IPS-NIHi7 (cell line): Measurements from ENCODE around the gene KDM4C.
"Not testable (repeated sequence)": the region's sequence is repeated elsewhere in the genome, so short reads cannot be mapped to it uniquely, and the experiment has no call there.

Source experiments
- DNase-seq: peaks from one replicate; pipeline ENCODE4 v3.0.0; 2012; ENCODE audit warnings: mixed read lengths; ENCODE audit errors: extremely low spot score

Gene KDM4C

DNA sequence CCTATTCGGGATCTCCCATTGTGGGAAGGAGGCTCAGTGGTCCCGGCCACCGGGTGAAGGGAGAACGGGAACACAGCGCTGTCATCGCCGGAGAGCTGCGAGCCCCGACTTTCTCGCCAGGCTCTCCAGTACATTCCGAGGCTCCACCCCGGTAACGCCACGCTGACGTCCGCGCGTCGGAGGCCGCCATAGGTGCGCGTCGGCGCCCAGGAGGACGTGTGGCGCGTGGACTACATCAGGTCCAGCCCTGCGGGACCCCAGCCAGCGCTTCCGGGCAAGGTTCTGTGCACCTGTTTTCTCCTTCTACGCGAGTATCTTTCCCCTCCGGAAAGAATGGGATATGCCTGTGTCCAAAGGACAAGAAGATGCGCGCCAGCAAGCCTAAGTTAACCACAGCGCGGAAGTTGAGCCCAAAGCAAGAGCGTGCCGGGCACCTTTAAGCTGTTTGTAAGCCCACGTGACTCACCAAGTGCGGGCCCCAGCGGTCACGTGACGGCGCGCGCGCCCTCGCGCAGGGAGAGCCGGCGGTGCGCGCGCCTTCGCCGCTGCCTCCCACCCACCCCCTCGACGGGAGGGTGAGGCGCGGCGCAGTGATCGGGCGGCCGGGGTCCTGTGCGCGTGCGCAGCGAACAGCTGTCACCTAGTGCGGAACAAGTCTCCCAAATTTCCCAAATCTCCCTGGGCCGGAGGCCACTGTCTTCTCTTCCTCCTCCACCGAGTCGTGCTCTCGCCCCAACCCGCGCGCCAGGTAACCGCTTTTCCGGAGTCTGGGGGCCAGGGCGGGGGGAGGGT is at the start of gene KDM4C:
Gene KDM4C (plus strand): TSS at position 518 of the 792 bp plus-strand sequence. CDS start 35,016 bp downstream, outside the sequence.
- DNase-seq = peak; percentile 98

DNA sequence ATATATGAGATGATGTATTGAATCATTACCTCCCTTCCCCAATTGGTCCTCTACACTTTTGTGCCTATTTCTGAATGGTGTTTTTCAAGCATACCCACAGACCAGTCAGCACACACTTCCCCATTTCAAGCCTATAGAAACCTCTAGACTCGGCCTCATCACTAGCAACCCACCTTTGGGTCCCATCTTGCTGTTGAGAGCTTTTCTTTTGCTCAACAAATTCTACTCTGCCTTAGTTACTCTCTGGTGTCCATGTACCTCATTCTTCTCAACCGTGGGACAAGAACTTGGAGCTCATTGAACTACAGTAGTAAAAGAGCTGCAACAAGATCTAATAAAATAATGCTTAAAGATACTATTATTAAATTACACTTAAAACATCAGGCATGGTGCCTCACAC is 49.0 kb upstream of the KDM4C start:
- DNase-seq = no peak

DNA sequence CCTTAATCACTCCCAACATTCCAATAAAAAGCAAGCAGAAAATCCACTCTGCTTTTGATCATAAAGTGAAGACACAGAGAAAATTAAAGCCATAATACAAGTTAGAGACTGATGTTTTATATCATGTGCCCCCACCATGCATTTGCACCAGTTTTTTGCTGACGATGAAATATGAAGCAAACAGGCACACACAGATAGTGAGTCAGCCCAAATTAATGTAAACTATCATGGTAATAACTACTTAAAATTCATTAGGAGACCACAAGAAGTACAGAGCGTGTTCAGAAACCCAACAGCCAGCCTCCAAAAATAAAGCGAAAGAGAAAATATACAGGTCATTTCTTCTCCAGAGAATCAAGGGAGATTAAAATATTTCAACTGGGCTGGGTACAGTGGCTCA is 46.4 kb upstream of the KDM4C start:
- DNase-seq = no peak

DNA sequence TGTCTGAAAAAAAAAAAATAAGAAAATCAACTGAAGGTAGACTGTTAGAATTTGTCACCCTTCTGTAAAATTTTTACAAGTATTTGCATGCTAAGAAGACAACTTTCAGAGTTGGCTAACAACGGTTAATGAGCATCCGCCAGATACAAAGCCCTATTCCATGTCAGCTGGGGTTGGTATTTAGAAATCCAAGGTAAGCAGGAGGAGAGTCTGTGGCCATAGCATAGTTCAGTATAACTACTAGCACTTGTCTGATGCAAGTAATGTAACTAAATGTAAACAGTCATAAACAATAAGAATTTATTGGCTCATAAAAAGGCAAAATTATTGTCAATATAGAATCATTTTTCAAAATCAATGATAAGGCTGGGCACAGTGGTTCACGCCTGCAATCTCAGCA is 45.7 kb upstream of the KDM4C start:
- no peak for DNase-seq

DNA sequence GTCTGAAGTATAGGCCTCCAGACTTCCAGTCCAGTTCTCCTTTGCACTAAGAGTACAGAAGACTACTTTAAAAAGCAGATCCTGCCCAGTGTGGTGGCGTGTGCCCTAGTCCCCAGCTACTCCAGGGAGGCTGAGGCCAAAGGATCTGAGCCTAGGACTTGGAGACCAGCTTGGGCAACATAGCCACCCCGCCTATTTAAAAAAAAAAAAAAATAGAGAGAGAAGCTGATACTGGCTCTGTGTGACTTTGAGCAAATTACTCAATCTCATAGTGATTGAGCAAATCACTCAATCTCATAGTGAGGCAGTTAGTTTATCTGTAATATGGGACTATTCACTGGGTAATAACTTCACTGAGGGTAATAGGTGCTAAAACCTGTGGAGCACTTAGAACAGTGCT is 43.6 kb upstream of the KDM4C start:
- DNase-seq = no peak

DNA sequence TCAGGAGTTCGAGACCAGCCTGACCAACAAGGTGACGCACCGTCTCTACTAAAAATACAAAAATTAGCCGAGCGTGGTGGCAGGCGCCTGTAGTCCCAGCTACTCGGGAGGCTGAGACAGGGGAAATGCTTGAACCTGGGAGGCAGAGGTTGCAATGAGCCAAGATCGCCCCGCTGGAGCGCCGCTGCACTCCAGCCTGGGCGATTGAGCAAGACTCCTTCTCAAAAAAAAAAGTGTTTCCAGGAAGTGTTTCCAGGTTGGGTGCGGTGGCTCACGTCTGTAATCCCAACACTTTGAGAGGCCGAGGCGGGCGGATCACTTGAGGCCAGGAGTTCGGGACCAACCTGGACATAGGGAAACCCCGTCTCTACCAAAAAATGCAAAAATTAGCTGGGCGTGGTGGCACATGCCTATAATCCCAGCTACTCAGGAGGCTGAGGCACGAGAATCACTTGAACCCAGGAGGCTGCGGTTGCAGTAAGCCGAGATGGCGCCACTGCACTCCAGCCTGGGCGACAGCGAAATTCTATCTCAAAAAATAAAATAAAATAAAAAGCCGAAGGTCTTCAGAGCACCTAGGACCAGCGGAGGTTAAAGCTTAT is 42.5 kb upstream of the KDM4C start:
- not testable (repeated sequence) for DNase-seq

DNA sequence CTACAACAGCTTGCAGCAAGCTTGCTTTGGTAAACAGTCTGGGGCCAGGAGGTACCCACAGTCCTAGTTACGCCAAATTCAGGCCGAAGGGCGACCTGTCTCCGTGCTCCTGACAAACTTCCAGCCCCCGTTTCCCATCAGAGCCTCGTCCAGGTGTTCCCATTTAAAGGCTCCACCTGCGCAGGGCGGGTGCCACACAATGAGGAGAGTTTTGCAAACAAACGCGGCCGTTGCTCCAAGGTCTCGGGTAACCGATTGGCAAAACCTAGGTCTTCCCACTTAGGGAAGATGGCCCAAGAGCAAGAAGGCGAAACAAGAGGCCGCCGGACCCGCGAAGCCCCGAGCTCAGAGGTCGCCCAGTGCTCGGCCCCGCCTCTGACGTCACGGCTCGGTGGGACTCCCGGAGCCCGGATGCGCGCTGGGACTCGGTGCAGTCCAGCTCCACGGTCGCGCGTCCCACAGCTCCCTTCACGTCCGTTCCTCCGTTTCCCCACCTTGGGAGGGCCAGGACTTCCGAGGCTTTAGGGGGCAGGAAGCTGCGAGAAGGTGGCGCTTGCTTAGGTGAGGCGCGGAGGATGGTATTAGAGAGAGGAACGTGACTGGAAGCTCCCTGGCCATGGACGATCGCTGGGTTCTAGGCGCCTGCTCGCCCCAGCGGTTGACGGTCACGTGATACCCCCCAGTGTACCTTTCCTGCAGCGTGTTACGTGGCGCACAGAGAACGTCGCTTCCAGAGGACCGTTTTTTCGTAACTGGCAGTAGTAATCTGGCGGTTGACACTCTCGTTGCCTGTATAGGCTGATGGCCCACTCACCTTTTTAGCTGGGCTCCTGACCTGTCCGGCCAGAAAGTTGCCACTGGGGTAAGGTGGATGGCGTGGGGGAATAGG is 41.8 kb upstream of the KDM4C start:
- DNase-seq = peak; percentile 59

DNA sequence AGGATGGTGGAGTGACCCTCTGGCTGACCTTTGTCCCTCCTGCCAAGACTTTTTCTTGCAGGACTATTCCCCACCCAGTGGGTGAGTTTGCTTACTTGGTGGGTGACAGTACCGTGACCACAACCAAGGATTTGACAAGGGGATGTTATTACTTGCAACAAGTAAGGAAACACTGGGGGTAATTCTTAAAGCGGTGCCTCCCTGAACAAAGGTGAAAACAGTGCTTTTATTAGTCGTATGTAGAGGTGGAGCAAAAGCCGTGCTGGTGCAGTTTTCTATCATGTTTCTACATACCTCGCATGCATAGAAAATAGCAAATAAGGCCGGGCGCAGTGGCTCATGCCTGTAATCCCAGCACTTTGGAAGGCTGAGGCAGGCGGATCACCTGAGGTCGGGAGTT is 41.0 kb upstream of the KDM4C start:
- no peak for DNase-seq

DNA sequence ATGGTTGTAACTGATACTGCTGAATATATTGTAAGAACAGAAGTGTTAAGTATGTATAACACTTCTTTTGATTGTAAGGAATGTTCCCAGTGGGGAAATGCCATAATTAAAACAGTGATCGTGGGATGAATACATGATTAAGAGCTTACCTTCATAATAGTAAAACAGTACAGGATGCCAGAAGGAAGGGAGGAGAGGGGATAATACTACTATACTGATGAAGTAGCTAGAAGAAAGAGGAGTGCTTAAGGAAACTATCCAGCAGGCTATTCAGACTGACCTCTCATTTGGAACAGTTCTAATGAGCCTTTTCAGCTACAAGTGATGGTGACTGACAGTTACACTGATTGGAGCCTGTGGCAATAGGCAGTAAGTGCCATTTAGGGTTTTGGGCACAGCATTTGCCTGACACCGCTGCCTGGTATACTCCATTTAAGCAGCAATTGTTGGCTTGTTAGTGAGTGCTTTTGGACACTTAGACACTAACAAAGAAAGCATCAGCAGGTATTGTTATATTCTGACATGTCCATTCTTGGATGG is 33.8 kb upstream of the KDM4C start:
- DNase-seq = no peak

DNA sequence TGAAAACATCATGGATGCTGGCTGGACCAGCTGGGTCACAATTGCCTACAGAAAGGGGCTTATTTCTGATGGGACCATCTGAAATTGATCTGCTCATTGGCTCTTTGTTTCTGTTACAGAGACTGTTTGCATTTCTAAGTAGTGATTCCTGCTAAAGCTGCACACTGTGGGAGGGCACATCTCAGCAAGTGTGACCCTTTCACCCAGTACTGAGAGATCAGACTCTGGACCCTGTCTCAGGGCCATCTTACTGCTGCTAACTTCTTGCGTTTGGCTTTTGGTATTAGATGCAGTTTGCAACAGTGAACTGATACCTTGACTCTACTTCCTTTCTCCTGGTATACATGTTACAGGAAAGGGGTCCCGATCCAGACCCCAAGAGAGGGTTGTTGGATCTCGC is 24.5 kb upstream of the KDM4C start:
- no peak for DNase-seq

DNA sequence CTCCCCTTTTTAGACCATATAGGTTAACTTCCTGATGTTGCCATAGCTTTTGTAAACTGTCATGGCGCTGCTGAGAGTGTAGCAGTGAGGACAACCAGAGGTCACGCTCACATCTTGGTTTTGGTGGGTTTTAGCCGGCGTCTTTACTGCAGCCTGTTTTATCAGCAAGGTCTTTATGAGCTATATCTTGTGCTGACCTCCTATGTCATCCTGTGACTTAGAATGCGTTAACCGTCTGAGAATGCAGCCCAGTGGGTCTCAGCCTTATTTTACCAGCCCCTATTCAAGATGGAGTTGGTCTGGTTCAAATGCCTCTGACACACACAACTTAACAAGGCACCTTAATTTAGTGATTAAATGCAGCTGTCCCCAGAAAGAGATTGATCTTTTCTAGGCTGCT is 23.9 kb upstream of the KDM4C start:
- no peak for DNase-seq

DNA sequence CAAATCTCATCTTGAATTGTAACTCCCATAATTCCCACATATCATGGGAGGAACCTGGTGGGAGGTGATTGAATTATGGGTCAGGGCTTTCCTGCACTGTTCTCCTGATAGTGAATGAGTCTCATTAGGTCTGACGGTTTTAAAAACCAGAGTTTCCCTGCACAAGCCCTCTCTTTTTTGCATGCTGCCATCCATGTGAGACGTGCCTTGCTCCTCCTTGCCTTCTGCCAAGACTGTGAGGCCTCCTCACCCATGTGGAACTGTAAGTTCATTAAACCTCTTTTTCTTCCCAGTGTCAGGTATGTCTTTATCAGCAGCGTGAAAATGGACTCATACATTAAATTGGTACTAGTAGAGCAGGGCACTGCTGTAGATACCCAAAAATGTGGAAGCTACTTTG is 22.4 kb upstream of the KDM4C start:
- no peak for DNase-seq

DNA sequence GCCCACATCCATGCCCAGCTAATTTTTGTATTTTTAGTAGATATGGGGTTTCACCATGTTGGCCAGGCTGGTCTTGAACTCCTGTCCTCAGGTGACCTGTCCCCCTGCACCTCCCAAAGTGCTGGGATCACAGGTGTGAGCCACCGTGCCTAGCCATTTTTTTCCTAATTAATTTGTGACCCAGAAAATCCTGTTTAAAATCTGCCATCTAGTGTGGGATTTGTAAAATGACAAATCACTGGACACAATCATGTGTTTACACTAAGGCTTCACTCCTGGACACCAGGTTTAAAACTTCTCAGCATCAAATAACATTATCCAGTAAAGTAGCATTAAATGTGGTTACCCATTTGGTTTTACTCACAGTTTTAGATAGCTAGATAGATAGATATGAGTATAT is 18.6 kb upstream of the KDM4C start:
- DNase-seq = no peak

DNA sequence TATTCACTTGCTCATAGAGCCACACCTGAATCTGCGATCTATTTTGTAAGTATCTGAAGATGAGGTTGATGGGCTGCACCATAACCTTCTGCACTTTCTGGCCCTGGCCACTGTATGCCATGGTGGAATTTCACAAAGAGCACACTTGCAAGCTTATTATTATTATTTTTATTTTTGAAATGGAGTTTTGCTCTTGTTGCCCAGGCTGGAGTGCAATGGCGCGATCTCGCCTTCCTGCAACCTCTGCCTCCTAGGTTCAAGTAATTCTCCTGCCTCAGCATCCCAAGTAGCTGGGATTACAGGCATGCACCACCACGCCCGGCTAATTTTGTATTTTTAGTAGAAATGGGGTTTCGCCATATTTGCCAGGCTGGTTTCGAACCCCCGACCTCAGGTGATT is 8.9 kb upstream of the KDM4C start:
- DNase-seq = not testable (repeated sequence)

DNA sequence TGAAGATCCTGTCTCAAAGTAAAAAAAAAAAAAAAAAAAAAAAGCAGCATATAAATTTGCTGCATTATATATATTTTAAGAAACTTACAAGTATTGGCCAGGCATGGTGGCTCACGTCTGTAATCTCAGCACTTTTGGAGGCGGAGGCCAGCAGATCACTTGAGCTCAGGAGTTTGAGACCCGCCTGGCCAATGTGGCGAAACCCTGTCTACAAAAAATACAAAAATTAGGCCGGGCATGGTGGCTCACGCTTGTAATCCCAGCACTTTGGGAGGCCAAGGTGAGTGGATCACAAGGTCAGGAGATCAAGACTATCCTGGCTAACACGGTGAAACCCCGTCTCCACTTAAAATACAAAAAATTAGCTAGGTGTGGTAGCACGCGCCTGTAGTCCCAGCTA is 2.9 kb upstream of the KDM4C start:
- not testable (repeated sequence) for DNase-seq

DNA sequence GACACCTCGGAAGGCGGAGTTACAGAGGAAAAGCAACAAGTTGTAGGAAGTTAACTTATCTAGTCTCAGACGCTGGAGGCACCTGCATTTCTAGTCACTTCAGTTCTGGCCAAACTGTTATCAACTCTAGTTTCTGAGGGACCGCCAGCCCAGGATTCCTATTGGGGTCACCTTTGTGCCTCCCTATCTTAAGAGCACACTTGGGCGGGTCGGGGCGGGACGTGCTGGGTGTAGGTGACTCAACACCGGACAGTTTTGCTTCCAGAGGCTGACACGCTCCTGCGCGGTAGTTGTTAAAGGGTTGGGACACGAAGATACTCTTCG is 679 bp upstream of the KDM4C start:
- DNase-seq = peak; percentile 38

DNA sequence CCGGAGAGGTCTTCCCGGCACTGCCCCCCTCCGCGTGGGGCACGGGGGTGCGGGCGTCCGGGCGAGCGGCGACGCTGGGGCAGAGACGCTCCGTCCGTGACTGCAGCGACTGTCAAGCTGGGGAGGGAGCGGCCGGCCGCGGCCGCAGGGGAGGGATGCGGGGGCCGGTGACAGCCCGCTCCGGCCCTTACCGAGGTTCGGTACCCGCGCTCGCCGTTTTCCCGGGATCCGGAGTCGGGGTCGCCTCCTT is 400 bp downstream of the KDM4C start:
- DNase-seq = no peak

DNA sequence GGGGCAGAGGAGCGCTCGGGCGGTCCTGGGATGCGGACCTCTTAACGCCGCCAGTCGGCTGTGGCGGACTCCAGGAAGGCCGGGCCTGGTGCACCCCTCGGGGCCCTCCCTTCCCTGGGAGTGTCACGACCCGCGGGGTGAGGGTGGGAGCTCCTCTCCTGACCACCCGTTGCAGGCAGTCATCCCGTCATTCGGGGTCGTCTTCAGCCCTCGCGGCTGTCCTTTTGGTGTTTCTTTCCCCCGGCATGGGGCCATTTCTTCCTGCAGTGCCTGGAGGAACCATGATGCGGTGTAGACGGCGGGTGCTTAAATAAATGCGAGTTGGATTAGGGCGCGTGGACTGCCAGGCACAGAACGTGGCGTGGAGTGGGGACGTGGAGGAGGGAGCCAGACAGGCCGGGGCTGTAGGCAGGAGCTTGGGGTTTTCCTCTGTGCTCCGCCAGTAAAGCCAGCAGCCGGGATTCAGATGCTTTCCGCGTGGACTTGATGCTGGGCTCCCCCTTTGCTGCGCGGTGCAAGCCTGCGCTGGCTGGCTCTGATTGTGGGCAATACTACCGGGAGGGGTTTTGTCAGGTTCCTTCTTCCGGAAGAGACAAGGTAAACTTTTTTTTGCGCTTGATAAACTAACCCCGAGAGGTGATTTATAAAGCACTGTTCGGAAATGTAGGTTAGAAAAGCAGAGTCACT is 868 bp downstream of the KDM4C start:
- DNase-seq = peak; percentile 30

DNA sequence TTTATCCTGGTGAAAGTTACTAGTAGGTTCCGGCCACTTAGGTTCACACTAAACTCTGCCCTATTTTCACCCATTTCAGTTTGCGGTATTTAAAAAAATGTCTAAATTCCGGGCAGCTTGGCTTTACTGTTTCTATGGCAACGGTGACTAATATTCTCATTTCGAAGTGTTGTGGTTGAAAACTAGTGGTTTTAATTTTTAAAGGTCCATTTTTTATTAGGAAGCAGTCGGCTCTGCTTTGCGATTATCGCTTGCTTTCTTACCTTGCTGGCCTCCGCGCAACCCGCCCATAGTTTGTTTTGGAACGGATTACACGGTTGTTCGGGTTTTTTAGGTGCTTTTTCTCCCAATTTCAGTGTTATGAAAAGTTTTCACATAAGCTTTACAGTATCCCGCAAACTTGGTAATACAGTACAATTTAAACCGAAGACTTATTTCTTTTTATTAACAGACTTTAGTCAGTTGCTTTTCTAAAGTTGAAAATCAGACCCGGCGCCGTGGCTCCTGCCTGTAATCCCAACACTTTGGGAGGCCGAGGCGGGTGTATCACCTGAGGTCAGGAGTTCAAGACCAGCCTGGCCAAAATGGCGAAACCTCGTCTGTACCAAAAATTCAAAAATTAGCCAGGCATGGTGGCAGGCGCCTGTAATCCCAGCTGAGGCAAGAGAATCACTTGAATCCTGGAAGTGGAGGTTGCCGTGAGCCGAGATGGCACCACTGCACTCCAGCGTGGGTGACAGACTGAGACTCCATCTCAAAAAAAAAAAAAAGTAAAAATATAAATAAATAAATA is 1.6 kb downstream of the KDM4C start:
- no peak for DNase-seq

DNA sequence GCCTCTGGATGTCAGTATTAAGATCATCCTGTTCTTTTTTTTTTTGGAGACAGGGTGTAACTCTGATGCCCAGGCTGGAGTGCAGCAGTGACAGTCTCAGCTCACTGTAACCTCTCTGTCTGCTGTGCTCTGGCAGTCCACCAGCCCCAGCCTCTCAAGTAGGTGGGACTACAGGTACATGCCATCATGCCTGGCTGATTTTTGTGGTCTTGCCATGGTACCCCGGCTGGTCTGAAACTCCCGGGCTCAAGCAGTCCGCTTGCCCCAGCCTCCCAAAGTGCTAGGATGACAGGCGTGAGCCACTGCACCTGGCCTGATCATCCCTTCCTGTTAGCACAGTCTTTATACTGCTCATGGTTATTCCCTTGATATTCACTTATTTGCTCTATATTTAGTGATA is 3.5 kb downstream of the KDM4C start:
- DNase-seq = no peak

DNA sequence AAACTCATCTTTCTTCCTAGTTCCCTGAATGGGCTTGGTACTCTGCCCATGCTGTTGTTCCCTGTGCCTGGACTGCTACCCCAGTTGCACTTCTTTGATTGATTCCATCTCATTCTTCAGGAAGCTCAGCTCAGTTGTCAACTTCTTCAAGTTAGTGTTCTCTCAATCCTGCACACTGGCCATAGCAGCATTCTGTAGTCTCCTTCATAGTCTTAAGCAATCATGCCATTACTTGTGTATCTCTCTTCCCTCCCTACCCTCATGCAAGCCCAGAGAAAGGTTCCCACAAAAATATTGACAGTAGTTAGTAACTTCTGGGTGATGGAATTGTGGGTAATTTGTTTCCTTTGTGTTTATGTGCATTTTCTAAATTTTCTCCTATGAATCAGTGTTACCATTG is 5.5 kb downstream of the KDM4C start:
- no peak for DNase-seq
